ENCODE data around the gene CLEC1B. TPM values are rescaled to one million over a fixed set of nuclear protein-coding genes. Genes with fewer than 3 reads are reported as not detected.
A peak's percentile ranks its signal among the peaks of the same experiment; 100 is the strongest.

The CLEC1B gene
- total and polyA plus RNA-seq, 8 donors: 0.38 to 2.6 (median 1.7) TPM

GRCh38 chr12:9948606-9949296 is 50.2 kb downstream of the CLEC1B start:
- TF ChIP-seq, protein P1, sequence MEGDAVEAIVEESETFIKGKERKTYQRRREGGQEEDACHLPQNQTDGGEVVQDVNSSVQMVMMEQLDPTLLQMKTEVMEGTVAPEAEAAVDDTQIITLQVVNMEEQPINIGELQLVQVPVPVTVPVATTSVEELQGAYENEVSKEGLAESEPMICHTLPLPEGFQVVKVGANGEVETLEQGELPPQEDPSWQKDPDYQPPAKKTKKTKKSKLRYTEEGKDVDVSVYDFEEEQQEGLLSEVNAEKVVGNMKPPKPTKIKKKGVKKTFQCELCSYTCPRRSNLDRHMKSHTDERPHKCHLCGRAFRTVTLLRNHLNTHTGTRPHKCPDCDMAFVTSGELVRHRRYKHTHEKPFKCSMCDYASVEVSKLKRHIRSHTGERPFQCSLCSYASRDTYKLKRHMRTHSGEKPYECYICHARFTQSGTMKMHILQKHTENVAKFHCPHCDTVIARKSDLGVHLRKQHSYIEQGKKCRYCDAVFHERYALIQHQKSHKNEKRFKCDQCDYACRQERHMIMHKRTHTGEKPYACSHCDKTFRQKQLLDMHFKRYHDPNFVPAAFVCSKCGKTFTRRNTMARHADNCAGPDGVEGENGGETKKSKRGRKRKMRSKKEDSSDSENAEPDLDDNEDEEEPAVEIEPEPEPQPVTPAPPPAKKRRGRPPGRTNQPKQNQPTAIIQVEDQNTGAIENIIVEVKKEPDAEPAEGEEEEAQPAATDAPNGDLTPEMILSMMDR (IDR thresholded peaks at IDR 0.05): no peak
- intact Hi-C loops (cut with DNase I): no loop called here
- Histone ChIP-seq H3K27me3 (no peaks in the 10 kb centered on the region), H3K4me1 (peaks cover 0 to 17% of the 10 kb centered on the region in 2 donors), H3K4me3 (no peak overlapping the region), H3K27ac (no peak overlapping the region), H3K36me3 (no peaks in the 10 kb centered on the region), H3K9me3 (no peaks in the 10 kb centered on the region)
- no peak for DNase-seq
- ATAC-seq: peak; percentile 26

DNA sequence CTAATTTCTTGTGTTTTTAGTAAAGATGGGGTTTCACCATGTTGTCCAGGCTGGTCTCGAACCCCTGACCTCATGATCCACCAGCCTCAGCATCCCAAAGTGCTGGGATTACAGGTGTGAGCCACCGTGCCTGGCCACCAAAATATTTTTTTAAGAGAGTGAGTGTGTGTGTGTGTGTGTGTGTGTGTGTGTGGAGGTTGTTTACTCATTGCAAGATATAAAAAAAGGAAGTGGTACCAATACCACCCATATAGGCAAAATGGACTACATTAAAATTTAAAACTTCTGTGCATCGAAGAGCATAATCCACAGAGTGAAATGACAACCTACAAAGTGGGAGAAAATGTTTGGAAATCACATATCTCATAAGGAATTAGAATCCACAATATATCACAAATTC is 51.2 kb downstream of the CLEC1B start:
- H3K27me3 ChIP-seq: peaks cover 0 to 9% of the 10 kb centered on the region in 2 donors
- intact Hi-C loops (cut with DNase I): no loop called here
- ATAC-seq: no peak
- H3K9me3 ChIP-seq: no peaks in the 10 kb centered on the region
- peaks cover 0 to 20% of the 10 kb centered on the region in 2 donors for H3K4me1 ChIP-seq
- no peak for DNase-seq
- TF ChIP-seq, protein P1 (IDR thresholded peaks at IDR 0.05): no peak
- no peak overlapping the region for H3K27ac ChIP-seq
- H3K36me3 ChIP-seq: no peaks in the 10 kb centered on the region
- no peak overlapping the region for H3K4me3 ChIP-seq

DNA sequence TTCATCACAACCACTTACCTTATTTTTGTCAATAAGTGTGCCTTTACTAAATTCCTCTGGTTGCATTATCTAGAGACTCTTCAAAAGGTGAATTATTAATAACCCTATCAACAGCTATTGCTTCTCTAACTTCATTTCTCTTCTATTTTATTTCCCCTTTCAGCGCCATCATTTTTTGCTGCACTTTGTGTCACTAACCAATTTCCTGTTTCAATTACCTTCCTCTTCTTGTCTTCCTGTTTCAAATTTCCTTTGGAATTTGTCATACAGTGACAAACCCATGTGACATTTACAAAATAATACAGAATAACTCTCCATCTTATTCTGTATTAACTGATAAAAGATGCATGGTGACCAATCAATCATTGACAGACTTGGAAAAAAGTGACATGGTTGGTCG is 54.5 kb downstream of the CLEC1B start:
- H3K9me3 ChIP-seq: no peaks in the 10 kb centered on the region
- no peak overlapping the region for H3K4me3 ChIP-seq
- peak overlapping the region in 1 of 2 donors; percentile 74 for H3K27ac ChIP-seq
- H3K27me3 ChIP-seq: peaks cover 0 to 11% of the 10 kb centered on the region in 2 donors
- H3K4me1 ChIP-seq: peaks cover 0 to 10% of the 10 kb centered on the region in 2 donors
- intact Hi-C loops (cut with DNase I): no loop called here
- TF ChIP-seq, protein P1 (IDR thresholded peaks at IDR 0.05): no peak
- DNase-seq (no peak), ATAC-seq (no peak)
- no peaks in the 10 kb centered on the region for H3K36me3 ChIP-seq

GRCh38 chr12:9943240-9943639 is 55.7 kb downstream of the CLEC1B start:
- intact Hi-C loops (cut with DNase I): no loop called here
- no peaks in the 10 kb centered on the region for H3K9me3 ChIP-seq
- TF ChIP-seq, protein P1 (IDR thresholded peaks at IDR 0.05): no peak
- peaks cover 0 to 10% of the 10 kb centered on the region in 2 donors for H3K4me1 ChIP-seq
- no peak for ATAC-seq
- H3K27me3 ChIP-seq: peaks cover 0 to 11% of the 10 kb centered on the region in 2 donors
- H3K4me3 ChIP-seq: peak overlapping the region in 1 of 2 donors; percentile 3
- H3K36me3 ChIP-seq: no peaks in the 10 kb centered on the region
- DNase-seq: peak in 1 of 4 donors; percentile 77
- peak overlapping the region in 1 of 2 donors; percentile 74 for H3K27ac ChIP-seq

Other genes starting within 250 kb of the CLEC1B start
- 1 to 10 TPM; 4.4 to 6.5 TPM for gene CD69, start 238.2 kb downstream of the CLEC1B start, total RNA-seq
- 1 to 10 TPM; 2.8 to 7.0 (median 5.4) TPM for gene CD69, start 238.2 kb downstream of the CLEC1B start, polyA plus RNA-seq (ENCODE audit: insufficient read length in 6 of 6)
- 1 to 10 TPM; 1.5 to 2.2 TPM for gene KLRF1, start 171.6 kb downstream of the CLEC1B start, total RNA-seq
- 1 to 10 TPM in 2 of 6 donors, under 1 TPM in 4; 0.59 to 1.8 (median 0.97) TPM for gene KLRF1, start 171.6 kb downstream of the CLEC1B start, polyA plus RNA-seq (ENCODE audit: insufficient read length in 6 of 6)
- gene CLEC2B, start 129.8 kb downstream of the CLEC1B start, total RNA-seq: 10 to 100 TPM; 16.3 to 34.7 TPM
- gene CLEC2B, start 129.8 kb downstream of the CLEC1B start, polyA plus RNA-seq (ENCODE audit: insufficient read length in 6 of 6): 10 to 100 TPM; 18.9 to 33.8 (median 23.8) TPM
- not detected for gene KLRF2, start 117.6 kb downstream of the CLEC1B start, total RNA-seq
- gene KLRF2, start 117.6 kb downstream of the CLEC1B start, polyA plus RNA-seq (ENCODE audit: insufficient read length in 6 of 6): not detected
- gene CLEC2A, start 66.8 kb downstream of the CLEC1B start, total RNA-seq: not detected
- not detected for gene CLEC2A, start 66.8 kb downstream of the CLEC1B start, polyA plus RNA-seq (ENCODE audit: insufficient read length in 6 of 6)
- gene CLEC12A, start 27.7 kb downstream of the CLEC1B start, total RNA-seq: 10 to 100 TPM; 10.9 to 12.7 TPM
- 1 to 10 TPM in 1 of 6 donors, under 1 TPM in 5; 0.61 to 1.9 (median 0.95) TPM for gene CLEC12A, start 27.7 kb downstream of the CLEC1B start, polyA plus RNA-seq (ENCODE audit: insufficient read length in 6 of 6)
- under 1 TPM in 1 of 2 donors, not detected in 1; 0.47 TPM for gene CLEC12B, start 11.5 kb upstream of the CLEC1B start, total RNA-seq
- gene CLEC12B, start 11.5 kb upstream of the CLEC1B start, polyA plus RNA-seq (ENCODE audit: insufficient read length in 6 of 6): under 1 TPM in 4 of 6 donors, not detected in 2; 0.06 to 0.46 (median 0.26) TPM
- gene CLEC9A, start 31.6 kb upstream of the CLEC1B start, total RNA-seq: under 1 TPM in 1 of 2 donors, not detected in 1; 0.17 TPM
- gene CLEC9A, start 31.6 kb upstream of the CLEC1B start, polyA plus RNA-seq (ENCODE audit: insufficient read length in 6 of 6): 1 to 10 TPM; 1.2 to 2.5 (median 2.3) TPM
- gene CLEC1A, start 99.9 kb upstream of the CLEC1B start, total RNA-seq: 10 to 100 TPM in 1 of 2 donors, 1 to 10 TPM in 1; 8.9 to 11.0 TPM
- 10 to 100 TPM; 19.9 to 23.0 (median 20.4) TPM for gene CLEC1A, start 99.9 kb upstream of the CLEC1B start, polyA plus RNA-seq (ENCODE audit: insufficient read length in 6 of 6)
- gene CLEC7A, start 131.1 kb upstream of the CLEC1B start, total RNA-seq: 10 to 100 TPM; 25.4 to 75.7 TPM
- gene CLEC7A, start 131.1 kb upstream of the CLEC1B start, polyA plus RNA-seq (ENCODE audit: insufficient read length in 6 of 6): 1 to 10 TPM; 3.3 to 4.5 (median 3.7) TPM
- gene OLR1, start 173.0 kb upstream of the CLEC1B start, total RNA-seq: 10 to 100 TPM; 52.2 to 63.6 TPM
- 1 to 10 TPM in 3 of 6 donors, under 1 TPM in 3; 0.70 to 1.2 (median 0.92) TPM for gene OLR1, start 173.0 kb upstream of the CLEC1B start, polyA plus RNA-seq (ENCODE audit: insufficient read length in 6 of 6)
- 1 to 10 TPM; 1.9 to 2.0 TPM for gene TMEM52B, start 179.9 kb upstream of the CLEC1B start, total RNA-seq
- gene TMEM52B, start 179.9 kb upstream of the CLEC1B start, polyA plus RNA-seq (ENCODE audit: insufficient read length in 6 of 6): 1 to 10 TPM in 1 of 6 donors, under 1 TPM in 5; 0.31 to 1.2 (median 0.50) TPM
- gene GABARAPL1, start 213.8 kb upstream of the CLEC1B start, total RNA-seq: 10 to 100 TPM; 49.0 to 68.4 TPM
- gene GABARAPL1, start 213.8 kb upstream of the CLEC1B start, polyA plus RNA-seq (ENCODE audit: insufficient read length in 6 of 6): 10 to 100 TPM; 38.6 to 54.6 (median 47.7) TPM